ENCODE data around the gene ZDHHC13.
"Not testable (repeated sequence)": the region's sequence is repeated elsewhere in the genome, so short reads cannot be mapped to it uniquely, and the experiment has no call there.

Gene ZDHHC13

DNA sequence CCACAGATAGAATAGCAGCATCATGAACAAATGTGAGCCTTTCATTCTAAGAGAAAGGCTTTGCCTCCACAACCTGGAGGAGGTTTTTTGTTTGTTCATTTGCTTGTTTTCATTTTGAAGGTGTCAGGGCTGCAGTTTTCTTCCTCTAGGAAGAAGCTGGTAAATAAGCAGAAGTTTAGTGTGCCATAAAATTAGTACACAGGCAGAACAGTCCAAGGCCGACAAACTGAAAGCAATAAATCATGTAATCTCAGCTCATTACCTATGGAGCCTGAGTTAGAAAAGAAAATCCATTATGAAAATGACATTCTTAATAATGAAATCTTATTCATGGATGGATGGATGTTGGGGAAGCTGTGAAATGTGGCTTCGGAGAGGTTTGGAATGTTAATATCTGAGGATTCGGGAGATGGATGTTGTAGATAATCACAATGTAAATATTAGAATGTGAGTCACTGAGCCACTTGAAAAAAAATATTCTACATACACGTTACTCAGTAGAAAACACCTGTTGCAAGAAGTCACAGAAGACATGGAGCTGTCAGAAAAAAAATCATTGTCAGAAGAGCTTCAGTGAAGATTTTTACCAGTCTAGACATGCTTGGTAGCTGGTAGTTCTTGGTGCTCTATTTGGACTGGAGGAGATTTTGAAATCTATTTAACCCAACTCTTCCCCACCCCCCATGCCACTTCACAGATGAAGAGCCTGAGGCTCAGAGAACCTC, 15.0 kb upstream of the ZDHHC13 start:
- no peak for DNase-seq

DNA sequence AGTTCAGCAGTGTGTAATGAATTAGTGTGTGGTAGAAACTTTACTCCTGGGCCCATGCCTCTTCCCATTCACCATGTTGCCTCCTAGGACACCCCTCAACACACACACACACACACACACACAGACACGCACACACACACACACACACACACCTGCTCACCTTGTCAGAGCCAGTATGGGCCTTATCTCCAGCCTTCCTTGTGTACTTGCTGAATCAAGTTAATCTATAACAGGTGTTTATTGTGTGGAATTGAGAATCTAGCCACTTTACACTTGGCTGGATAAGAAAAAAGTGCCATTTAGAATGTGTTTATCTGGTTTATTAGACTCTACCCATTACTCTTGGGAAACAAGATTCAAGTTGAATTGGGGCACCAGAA, 14.5 kb upstream of the ZDHHC13 start:
- DNase-seq = no peak

DNA sequence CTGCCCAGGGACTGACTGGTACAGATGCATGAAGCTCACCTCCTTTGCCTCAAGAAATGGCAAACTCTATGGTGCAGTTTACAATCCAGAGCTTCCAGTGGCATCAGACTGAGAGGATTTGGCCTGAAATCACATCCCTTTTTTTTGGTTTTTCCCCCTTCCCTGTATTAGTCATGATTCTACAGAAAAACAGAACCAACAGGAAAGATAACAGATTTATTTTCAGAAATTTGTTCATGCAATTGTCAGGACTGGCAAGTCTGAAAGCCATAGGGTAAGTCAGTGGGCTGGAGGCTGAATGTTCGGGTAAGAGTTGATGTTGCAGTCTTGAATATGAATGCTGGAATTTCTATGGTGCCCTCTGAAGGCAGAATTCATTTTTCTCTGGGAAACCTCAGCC, 12.0 kb upstream of the ZDHHC13 start:
- no peak for DNase-seq

DNA sequence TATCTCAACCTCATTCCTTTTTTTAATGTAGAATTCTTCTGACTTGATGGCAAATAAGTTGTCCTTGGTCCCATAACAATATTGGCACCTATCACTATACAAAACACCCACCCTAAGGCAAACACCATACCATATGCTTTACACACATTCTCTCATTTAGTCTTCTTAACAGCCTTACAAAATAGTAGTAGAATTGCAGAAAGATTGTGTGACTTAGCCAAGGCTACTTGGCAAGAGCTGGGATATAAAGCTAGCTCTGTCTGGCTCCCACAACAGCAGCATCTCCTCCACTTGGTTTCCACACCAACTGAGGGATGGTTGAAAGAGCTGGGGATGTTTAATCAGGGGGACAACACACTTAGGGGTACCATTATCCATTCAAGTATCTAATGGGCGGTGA, 9.8 kb upstream of the ZDHHC13 start:
- no peak for DNase-seq

DNA sequence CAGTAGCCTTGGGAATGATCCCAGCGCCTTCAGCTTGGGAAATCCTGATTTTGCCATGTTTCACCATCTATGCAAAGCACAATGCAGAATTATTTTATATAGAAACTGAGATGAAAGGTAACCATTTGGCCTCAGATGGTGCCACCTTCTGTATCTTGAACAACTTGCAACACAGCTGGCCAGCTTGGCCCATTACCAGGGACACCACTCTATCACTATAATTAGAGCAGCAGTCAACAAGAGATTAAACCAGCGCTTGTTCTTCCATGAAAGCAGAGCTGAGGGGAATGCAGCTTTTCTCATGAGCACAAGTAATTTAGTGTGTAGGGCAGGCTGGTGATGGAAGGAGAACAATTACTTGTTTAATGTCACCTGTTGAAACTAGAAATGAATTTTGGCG, 6.7 kb upstream of the ZDHHC13 start:
- DNase-seq = no peak

DNA sequence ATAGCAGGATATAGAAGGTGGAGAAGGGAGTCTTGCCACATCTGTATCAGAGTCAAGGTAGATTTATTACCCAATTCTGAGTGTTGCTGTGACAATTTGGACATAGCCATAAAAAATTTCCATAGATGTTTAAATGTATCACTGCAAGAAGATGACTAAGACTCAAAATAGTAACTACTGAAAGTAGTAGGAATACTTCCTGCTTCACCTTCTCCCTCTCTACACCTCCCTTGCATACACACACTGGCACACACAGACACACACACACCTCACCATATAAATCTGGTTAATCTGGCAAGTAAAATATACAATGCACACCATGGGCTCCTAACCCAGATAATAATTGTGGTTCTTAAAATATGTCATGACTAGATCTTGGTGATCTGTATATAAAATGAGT, 5.2 kb upstream of the ZDHHC13 start:
- no peak for DNase-seq

DNA sequence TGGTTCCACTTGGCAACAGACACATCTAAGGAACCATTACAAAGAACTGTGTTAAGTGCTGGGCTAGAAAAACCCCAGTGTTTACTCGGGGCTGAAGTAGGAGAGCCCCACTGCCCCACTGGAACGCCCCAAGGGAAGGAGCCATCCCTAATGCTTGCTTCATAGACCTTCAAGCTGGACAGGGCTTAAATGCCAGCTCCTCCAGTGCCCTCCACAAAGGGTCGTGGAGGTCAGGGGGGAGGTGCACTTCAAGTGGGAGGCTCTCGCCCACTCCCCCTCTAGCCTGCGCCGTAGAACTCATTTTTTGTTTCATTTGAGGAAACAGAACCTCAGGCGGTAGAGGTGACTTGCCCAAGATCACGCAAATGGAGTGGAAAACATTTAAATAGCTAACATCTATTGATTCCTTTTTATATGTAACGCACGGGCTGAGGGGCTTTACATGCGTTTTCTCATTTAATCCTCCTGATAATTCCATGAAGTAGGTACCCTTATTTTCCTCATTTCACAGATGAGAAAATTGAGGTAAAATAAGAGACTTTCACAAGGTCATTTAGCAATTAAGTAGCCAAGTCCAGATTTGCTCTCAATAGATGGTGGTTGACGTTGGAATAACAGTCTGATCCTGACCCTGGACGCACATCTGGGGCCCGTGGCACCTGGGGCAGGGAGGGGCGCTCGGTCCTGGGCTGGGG, 545 bp upstream of the ZDHHC13 start:
- DNase-seq = no peak

DNA sequence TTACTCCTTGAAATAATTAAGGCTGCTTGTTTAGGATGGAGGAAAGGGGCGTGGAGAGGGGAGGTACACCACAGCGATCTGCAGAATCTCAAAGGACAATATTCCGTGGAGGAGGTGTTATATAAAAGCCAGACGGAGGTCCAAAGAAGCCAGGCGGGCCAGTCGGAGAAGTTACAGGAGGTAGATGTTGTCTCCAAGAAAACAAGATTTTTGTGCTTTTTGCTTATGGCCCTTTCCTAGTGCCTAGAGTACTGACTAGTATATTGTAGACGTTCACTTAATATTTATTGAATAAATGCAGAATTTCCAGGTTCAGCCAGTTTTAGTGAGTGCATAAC, 761 bp downstream of the ZDHHC13 start:
- DNase-seq = peak; percentile 12

DNA sequence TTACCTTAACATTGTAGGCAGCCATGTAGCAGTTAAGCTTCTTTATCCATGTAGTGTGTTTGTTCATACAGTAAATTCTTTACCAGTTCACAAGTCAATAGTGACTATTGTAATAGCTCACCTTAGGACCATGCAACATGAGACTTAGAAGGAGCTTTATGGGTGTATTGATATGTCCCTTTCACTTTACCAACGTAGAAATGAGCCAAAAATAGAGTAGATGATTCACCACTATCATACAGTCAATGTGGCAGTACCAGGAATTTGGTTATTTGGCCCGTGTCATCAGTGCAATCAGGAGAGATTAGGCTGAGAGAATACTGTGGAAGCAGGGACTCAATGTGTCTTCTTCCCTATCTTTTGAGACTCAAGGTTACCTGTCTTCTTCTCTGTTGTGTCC, 4.7 kb downstream of the ZDHHC13 start:
- peak; percentile 7 for DNase-seq

DNA sequence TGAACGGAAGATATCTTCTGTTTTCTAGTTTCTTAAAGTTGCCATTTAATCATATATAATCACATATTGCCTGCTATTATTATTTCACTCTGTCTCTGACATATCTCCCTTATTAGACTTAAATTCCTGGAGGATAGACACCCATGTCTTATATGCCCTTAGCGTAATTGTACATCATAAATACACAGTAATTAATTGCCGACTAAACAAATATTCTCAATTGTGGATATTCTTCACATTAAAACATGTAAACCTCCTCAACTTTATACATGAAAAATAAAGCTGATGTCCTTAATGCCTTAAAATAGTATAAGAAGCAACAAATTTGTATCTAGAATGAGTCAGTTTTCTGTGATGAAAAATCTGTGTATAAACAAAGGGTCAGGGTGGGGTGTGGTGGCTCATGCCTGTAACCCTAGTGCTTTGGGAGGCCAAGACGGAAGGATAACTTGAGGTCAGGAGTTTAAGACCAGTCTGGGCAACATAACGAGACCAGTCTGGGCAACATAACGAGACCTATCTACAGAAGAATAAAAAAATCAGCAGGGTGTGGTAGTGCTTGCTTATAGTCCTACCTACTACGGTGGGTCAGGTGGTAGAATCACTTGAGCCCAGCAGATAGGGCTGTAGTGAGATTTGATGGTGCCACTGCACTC, 6.1 kb downstream of the ZDHHC13 start:
- no peak for DNase-seq

DNA sequence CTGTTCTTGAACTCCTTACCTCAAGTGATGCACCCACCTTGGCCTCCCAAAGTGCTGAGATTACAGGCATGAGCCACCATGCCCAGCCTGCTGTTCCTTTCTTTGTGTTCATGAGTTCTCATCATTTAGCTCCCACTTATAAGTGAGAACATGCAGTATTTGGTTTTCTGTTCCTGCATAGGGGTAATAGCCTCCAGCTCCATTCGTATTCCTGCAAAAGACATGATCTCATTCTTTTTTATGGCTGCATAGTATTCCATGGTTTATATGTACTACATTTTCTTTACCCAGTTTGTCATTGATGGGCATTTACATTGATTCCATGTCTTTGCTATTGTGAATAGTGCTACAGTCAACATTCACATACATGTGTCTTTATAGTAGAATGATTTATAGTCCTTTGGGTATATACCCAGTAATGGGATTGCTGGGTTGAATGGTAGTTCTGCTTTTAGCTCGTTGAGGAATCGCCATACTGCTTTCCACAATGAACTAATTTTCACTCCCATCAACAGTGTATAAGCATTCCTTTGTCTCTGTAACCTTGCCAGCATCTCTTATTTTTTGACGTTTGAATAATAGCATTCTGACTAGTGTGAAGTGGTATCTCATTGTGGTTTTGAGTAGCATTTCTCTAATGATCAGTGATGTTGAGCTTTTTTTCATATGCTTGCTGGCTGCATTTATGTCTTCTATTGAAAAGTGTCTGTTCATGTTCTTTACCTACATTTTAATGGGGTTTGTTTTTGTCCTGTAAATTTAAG, 9.8 kb downstream of the ZDHHC13 start:
- DNase-seq = not testable (repeated sequence)

DNA sequence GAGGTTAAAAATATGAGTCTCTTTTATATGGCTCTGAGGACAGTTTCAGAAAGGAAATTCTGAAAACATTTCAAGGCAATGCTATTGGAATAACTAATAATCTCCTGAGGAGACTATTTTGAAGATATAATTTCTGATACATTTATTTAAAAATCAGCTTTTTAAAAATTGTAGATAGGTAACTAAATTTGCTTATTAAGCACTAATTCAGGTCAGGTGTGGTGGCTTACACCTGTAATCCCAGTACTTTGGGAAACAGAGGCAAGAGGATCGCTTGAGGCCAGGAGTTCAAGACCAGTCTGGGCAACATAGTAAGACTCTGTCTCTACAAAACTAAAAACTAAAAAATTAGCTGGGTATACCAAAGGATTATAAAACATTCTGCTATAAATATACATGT, 17.0 kb downstream of the ZDHHC13 start:
- DNase-seq = no peak

DNA sequence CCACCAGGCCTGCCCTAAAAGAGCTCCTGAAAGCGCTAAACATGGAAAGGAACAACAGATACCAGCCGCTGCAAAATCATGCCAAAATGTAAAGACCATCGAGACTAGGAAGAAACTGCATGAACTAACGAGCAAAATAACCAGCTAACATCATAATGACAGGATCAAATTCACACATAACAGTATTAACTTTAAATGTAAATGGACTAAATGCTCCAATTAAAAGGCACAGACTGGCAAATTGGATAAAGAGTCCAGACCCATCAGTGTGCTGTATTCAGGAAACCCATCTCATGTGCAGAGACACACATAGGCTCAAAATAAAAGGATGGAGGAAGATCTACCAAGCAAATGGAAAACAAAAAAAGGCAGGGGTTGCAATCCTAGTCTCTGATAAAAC, 19.9 kb downstream of the ZDHHC13 start:
- not testable (repeated sequence) for DNase-seq

DNA sequence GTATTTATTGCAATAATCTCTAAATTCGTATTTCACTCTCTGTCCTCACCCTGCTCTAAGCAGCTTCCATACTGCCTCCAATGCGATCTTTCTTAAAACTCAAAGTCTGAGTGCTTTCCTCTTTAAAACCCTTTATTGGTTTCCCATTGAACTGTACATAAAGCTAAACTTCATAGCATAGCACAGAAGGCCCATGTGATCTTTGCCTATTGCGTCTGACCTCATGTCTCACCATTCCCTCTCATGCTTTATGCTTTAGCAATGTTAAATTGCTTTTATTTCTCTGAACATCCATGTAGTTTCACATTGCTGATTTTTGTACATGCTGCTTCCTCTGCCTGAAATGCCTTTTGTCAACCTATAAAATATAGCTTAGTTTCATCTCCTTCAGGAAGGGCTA, 28.4 kb downstream of the ZDHHC13 start:
- DNase-seq = no peak

DNA sequence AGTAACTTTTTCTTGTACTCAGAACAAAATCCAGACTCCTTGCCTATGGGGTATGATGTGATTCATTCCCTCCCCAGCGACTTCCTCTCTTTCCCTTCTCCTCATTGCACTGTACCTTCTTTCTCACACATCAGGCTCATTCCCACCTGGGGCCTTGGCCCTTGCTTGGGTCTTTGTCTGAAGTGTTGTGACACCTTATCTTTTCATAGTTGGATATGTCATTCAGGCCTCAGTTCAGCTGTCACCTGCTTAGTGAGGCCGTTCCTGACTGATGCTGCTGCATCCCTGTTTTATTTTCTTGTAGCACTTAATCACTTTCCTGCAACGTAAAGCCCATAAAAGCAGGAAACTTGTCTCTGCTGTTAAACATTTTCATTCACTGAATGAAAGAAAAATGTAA, 39.9 kb downstream of the ZDHHC13 start:
- no peak for DNase-seq

DNA sequence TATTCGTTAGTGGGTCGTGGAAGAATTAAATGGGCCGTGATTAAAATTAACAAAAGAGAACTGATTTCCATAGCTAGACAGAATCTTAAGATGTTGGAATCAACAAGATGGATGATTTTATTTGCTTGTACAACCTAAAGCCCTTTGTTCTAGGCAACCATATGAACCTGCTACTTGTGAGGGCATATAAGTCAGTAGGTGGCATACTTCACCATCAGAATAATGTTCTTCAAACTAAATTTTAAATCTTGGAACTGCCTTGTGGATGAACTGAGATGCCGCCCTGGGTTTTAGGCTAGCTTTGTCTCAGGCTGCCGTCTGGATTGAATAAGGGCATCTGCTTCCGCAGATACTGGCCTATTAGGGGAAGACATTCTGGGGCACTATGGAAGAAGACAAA, 43.9 kb downstream of the ZDHHC13 start:
- DNase-seq = no peak

DNA sequence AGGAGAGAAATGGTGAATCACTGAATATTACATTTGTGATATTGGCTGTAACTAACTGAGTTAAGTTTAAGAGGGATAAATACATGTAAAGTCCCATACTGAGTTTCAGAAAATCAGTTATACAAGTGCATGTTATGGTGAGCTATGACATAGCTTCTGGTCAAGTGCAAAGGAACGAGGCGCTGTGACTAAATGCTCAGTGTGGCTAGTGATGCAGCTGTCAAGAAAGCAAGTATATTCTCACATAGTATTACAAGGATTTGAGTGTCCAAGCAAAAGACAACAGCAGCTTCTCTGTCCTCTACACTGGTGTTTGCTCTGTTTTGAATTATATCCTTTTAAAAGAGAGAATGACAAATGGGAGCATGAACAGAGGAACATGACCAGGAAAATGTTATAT, 44.7 kb downstream of the ZDHHC13 start:
- DNase-seq = no peak

DNA sequence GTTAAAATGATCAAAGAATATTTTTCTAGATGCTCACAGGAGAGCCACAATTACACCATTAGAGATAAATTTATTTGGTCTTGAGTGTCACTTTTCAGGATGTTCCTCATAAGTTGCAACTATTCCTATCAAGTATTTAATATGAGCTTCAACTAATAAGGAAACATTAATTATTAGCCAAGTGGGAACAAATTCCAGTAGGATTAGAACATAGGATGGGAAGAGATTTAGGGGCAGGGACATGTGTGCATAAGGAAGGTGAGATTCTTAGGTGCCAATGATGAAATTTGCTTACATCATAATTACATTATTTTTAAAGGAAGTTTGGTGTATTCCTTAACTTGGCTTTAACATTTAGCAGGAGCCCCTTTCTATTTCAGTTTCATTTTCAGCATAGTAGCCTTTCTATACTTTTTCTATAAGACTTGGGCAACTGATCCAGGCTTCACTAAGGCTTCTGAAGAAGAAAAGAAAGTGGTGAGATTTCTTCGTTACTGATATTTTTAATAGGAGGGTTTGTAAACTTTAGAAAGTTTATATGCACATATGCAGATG, 46.1 kb downstream of the ZDHHC13 start:
- DNase-seq = no peak

DNA sequence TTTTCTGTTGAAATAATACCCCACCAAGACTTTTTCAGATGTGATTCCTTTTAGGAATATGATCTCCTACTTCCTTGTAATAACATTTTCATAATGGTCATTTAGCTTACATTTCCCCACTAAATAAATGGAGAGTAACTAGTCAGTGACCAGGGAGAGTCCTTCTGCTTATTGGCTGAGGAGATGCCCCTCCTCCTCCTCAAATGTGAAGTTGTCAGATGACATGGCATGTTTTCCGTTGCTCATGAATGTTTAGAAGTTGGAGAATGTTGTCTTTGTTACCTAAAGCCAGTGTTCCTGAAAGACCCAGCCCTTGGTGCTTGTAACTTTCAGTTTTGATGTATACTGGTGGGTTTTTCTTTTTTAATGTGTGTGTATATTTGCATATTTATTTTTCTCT, 46.6 kb downstream of the ZDHHC13 start:
- DNase-seq = no peak

DNA sequence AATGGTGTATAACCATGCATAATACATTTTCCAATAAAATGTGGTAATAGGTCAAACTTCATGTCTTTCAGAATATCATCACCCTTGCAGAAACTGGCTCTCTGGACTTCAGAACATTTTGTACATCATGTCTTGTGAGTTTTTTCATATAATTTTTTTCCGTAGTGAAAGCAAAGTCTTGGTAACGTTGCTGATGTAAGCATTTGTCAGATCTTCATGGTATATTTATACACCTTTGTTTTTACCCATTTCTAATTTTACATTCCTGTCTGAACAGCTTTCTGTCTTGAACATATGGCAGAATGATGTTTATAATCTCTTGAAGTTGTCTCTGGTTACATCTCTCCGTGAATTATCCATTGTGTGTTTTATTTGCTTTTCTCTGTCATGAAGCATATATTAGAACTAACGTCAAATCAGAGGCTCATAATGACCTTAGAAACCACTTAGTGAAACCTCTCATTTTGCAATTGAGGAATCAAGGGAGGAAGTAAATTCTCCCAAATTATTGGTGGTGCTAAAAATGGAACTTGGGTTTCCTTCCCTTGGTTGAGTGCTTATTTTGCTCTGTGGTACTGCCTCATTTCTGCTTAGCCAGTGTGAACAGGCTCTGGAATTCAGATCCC, 47.4 kb downstream of the ZDHHC13 start:
- no peak for DNase-seq

DNA sequence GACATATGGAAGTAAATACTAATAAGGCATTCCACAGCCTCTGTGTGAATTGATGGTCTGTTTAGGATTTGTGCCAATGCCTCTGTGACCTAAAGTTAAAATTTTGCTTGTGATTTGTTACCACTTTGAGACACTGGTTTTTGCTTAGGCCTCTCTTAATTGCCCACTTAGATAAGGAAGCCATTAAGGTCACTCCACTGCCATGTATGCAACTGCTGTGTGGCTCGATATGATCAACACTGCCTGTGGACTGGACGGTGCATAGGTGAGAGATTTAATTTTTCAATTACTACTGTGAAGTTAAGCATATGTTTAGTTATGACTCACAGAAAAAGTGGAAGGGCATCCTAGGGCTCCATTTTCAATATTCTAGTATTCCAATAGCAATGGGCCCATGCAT, 47.9 kb downstream of the ZDHHC13 start:
- DNase-seq = no peak

DNA sequence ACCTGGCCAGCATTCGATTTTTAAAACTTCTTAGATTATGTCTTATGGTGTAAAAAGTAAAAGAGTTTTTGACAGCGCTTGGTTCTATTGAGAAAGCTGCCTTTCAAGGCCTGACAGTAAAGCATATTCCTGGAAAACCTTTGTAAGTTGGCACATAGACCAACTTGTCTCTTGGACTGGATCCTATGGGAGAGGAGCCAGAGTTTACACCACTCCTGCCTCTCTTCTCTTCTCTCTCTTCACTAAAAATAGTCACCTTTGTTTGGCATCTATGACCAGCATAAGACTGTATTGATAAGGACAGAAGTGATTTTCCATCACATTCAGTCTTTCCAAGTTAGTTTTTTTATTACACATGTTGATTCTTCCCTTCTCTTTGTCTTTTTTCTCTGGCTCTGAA, 51.1 kb downstream of the ZDHHC13 start:
- DNase-seq = no peak

Measured in fibroblast of skin of right biceps (primary cell).